Measurements from ENCODE around the gene UGT1A5.

Gene UGT1A5

DNA sequence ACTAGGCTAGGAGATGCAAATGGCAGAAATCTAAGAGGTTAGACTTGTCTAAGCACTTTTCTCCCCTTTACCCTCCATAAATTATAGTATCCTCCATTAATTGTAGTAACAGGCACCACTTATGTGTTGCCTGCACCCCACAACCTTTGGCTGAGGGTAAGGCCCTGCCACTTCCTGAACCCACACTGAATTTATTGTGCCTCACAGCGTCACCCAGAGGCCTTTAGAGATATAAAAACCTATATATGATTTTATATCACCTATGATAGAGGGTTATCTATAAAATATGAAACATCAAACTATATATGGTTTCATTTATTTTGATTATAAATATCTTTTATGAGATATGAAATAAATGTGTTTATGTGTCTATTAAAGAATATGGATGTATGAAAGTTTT, 38.4 kb upstream of the UGT1A5 start:
- no peak for DNase-seq (ENCODE audit: low read depth, low spot score)
- TF ChIP-seq, protein P1, sequence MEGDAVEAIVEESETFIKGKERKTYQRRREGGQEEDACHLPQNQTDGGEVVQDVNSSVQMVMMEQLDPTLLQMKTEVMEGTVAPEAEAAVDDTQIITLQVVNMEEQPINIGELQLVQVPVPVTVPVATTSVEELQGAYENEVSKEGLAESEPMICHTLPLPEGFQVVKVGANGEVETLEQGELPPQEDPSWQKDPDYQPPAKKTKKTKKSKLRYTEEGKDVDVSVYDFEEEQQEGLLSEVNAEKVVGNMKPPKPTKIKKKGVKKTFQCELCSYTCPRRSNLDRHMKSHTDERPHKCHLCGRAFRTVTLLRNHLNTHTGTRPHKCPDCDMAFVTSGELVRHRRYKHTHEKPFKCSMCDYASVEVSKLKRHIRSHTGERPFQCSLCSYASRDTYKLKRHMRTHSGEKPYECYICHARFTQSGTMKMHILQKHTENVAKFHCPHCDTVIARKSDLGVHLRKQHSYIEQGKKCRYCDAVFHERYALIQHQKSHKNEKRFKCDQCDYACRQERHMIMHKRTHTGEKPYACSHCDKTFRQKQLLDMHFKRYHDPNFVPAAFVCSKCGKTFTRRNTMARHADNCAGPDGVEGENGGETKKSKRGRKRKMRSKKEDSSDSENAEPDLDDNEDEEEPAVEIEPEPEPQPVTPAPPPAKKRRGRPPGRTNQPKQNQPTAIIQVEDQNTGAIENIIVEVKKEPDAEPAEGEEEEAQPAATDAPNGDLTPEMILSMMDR (IDR thresholded peaks at IDR 0.05; ENCODE audit: insufficient read depth, low read length, missing control alignments): no peak
- CTCF ChIA-PET: no interaction called here
- POLR2A ChIA-PET: no interaction called here
- H3K4me3 ChIP-seq (ENCODE audit: low read depth, low read length): no peak overlapping the region

DNA sequence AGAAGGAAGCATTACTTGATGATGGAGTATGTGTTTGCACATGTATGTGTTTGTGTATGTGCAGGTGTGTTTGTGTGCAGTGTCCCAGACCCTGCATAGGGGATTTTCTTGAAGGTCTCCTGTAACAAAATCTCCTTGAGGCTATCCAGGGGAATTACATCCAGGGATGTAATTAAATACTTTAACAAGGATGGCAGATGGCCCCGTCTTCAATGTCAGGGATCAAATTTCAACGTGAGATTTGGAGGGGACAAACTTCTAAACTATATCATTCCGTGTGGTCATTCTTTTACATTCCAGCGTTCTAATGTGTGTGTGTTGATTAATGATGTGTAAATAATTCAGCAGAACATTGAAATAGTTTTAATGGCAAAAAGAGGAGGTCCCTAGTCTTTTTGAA, 37.7 kb upstream of the UGT1A5 start:
- DNase-seq (ENCODE audit: low read depth, low spot score): no peak
- CTCF ChIA-PET: no interaction called here
- POLR2A ChIA-PET: no interaction called here
- no peak overlapping the region for H3K4me3 ChIP-seq (ENCODE audit: low read depth, low read length)
- TF ChIP-seq, protein P1 (IDR thresholded peaks at IDR 0.05; ENCODE audit: insufficient read depth, low read length, missing control alignments): no peak

DNA sequence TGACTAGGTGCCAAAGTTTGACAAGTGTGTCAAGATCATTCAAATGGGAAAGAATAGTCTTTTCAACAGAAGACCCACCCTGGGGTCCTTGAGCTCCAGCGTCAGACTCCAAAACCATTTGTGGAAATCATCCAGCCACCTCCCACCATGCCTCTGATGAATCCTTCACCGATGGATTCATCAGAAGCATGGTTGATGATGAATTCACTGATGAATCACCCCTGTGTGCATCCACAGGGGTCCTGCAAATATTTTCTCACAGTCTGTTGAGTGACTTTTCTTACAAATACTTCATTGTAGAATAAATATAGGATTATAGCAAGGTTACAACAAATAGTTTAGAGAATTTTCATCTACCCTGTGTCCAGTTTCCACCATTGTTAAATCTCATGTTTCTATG, 36.7 kb upstream of the UGT1A5 start:
- TF ChIP-seq, protein P1 (IDR thresholded peaks at IDR 0.05; ENCODE audit: insufficient read depth, low read length, missing control alignments): no peak
- no peak overlapping the region for H3K4me3 ChIP-seq (ENCODE audit: low read depth, low read length)
- ChIA-PET POLR2A (no interaction called here), CTCF (no interaction called here)
- no peak for DNase-seq (ENCODE audit: low read depth, low spot score)

DNA sequence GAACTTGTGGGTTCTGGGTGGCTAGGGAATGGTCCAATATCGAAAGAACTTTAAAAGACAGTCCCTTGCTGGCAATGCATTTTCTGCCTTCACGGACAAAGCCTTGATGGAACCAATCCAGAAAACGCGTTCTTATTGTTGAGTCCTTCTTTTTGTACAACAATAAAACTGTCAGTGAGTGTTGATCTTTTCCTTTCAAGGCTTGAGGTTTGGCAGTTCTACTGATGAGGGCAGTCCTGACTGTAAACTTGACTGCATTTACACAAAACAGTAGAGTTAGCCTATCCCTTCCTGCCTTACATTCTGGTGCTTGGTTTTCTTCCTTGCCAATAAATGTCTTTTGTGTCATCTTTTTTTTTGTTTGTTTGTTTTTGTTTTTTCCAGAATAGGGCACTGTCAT, 33.5 kb upstream of the UGT1A5 start:
- ChIA-PET CTCF (no interaction called here), POLR2A (no interaction called here)
- DNase-seq (ENCODE audit: low read depth, low spot score): no peak
- TF ChIP-seq, protein P1 (IDR thresholded peaks at IDR 0.05; ENCODE audit: insufficient read depth, low read length, missing control alignments): no peak
- H3K4me3 ChIP-seq (ENCODE audit: low read depth, low read length): no peak overlapping the region

DNA sequence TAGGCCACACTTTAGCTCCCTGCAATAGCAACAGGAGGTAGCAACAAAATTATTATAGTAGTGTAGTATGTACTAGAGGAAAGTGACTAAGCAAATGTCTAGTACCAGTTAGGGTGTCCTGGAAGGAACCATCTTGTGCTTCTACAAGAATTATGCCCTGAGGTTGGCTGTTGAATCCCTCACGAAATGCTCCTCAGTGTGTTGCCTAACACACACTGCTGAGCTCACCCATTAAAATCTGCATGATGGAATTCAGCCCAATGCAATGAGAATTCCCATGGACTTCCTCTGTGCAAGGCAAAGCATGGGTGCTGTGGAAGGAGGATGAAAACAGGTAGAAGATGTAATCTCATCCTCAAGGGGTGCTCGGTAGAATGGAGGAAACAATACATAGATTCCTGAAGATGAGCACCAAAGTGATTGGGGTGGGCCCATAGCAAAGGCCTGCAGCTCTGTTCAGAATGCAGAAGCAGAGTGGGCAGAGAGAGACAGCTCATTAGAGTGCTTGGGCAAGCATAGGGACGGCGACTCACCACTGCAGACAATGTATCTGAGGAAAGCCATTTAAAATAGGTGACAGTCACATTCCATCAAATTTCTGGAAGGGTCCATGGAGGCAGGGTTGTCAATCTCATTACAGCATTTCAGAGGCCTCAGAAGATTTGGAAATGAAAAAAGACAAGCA, 32.2 kb upstream of the UGT1A5 start:
- no peak for DNase-seq (ENCODE audit: low read depth, low spot score)
- no peak overlapping the region for H3K4me3 ChIP-seq (ENCODE audit: low read depth, low read length)
- ChIA-PET POLR2A (no interaction called here), CTCF (interaction anchor here (1.3 kb wide), 1 partner anchor 31 kb away, joined by 3 read pairs; no protein-coding TSS in a partner anchor)
- TF ChIP-seq, protein P1 (IDR thresholded peaks at IDR 0.05; ENCODE audit: insufficient read depth, low read length, missing control alignments): no peak

DNA sequence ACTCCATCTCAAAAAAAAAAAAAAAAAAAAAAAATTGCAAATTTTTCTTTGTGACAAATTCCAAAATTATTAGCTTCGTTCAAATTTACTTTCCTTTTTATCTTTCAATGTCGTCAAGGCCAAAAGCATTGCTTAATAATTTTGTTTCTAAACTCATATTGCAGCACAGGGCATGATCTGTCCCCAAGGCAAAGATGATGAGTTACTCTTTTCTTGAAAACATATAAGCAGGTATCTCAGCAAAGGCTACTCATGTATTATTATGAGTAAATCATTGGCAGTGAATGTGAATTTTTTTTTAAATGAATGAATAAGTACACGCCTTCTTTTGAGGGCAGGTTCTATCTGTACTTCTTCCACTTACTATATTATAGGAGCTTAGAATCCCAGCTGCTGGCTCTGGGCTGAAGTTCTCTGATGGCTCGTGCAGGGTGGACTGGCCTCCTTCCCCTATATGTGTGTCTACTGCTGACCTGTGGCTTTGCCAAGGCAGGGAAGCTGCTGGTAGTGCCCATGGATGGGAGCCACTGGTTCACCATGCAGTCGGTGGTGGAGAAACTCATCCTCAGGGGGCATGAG, 31.1 kb upstream of the UGT1A5 start, which contains the start of gene UGT1A7:
TSS of gene UGT1A7 (plus strand) at position 381 of the 579 bp plus-strand sequence. CDS start at position 418, 37 bp downstream.
- H3K4me3 ChIP-seq (ENCODE audit: low read depth, low read length): no peak within 1 kb of the TSS
- ChIA-PET POLR2A (no interaction called here), CTCF (interaction anchor here (1.3 kb wide), 1 partner anchor 233 kb away, joined by 5 read pairs; no protein-coding TSS in a partner anchor)
- no peak for DNase-seq (ENCODE audit: low read depth, low spot score)
- TF ChIP-seq, protein P1 (IDR thresholded peaks at IDR 0.05; ENCODE audit: insufficient read depth, low read length, missing control alignments): no peak
